T1000 (cell line): Measurements from ENCODE around the gene APEX1.
"Not testable (repeated sequence)": the region's sequence is repeated elsewhere in the genome, so short reads cannot be mapped to it uniquely, and the experiment has no call there.

Experiments used
- DNase-seq: peaks from one replicate; lab custom pipeline; 2025; ENCODE audit warnings: mixed read lengths; lab: John Stamatoyannopoulos, UW

Gene APEX1

DNA sequence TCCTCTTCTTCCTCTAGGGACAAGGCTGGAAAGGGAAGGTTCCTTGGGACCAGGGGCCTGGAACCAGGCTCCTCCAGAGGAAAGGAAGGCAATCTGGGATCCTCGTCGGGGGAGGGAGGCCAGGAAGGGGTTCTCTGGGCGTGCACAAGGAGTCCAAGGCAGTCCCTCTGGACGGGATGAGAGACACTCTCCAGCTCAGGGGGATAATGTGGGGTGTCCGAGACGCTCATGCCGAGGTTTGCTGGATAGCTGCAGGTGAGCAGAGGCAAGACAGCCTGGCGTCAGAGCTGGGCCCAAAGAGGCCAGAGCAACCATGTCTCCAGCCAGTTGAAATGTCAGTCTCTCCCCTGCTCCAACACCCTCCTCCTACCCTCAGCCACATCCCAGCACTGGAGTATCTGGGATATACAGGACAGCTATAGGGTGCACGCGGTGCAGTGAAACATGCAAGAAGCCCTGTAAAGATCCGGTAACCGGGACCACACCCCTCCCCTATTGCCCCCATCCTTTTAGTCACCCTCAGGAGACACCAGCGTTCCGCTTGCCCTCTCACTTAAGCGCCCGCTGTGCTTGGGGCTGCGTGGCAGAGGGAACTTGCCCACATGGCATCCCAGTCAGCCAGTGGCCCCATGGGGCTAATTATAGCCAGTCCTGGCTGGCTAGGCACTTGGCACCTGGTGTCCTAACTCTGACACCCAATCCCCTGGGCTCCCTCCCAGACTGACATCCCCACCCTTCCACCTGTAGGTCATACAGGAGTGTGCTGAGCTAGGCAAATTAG lies 19.3 kb upstream of the APEX1 start, which contains the start of gene KLHL33:
KLHL33 (minus strand) TSS at position 585 of the 781 bp plus-strand sequence; CDS start at position 230, 355 bp downstream.
- no peak for DNase-seq

DNA sequence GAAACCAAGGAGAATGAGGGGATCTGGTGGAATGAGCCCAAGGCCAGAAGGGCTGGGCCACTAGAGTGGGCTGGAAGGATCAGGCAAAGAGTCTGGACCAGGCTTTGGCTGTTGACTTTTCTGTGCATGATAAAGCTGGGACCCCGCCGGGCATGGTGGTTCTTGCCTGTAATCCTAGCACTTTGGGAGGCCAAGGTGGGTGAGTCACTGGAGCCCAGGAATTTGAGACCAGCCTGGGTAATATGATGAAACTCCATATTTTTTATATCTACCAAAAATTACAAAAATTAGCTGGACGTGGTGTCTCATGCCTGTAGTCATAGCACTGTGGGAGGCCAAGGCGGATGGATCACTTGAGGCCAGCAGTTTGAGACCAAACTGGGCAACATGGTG lies 18.7 kb upstream of the APEX1 start:
- peak; percentile 24 for DNase-seq

DNA sequence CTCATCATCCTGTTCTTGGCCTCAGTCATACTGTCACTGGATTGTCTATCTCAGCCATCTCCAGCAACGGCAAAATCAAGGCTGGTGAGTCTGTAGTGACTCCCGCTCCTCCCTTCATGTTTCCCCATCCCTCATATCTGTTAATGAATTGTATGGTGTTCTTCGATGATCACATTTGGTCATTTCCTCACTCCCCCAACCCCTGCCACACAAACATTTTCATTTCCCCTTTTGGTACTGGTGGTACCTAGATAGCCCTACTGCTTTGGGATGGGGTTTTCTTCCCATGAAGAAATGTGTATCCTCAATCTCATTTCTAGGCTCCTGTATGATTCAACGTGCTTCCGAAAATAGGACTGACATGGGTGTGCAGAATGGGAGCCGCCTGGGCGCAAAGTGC lies 16.4 kb upstream of the APEX1 start:
- no peak for DNase-seq

DNA sequence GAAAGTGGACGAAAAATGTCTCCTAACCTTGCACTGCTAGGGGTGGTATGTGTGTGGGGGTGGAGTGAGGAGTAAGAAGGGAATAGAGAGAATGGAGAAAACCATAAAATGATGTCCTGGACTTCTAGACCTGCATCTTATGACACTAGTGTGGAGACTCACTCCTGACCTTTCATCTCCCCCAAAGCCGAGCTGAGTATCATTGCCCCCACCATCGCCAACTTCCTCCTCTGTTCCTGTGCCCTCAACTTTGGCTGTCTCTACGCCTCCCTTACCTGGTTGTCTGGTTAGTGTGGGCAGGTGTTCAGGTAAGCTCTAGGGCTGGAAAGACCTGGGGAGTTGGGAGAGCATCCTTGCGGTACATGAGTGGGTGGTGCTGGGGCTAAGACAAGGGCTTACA lies 14.6 kb upstream of the APEX1 start:
- DNase-seq = no peak

DNA sequence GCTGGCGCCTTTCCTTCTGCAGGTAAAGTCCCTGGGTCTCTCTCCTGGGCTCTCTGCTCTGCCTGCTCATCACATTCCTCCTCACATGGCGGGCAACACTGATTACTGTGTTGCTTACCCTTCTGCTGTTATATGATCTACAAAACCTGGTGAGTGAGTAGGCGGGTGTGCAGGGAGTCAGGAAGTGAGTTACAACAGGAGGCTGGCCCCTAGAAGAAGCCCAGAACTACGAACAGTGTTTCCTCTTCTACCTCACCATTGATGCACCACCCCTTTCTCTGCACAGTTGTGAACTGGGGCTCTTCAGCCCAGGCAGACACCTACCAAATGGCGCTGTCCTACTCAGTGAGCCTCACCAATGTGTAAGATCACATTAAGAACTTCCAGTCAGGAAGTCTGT lies 14.1 kb upstream of the APEX1 start:
- no peak for DNase-seq

DNA sequence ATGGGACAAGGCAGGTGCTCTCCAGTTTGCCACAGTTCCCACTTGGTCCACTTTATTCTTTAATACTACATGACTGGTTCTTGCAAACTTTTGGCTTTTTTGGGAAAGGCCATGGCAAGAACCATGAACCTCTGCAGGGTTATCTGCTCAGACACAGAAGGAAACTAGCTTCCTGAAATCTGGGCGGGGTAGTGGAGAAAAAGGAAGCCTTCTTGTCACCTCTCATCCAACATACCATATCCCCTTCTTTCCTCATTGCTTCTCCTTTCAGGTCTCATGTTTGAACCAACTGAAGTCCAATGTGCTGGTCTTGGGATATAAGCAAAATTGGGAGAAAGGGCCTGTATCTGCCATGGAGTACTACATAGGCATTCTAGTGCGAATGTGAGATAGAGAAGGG lies 13.6 kb upstream of the APEX1 start:
- DNase-seq = no peak

DNA sequence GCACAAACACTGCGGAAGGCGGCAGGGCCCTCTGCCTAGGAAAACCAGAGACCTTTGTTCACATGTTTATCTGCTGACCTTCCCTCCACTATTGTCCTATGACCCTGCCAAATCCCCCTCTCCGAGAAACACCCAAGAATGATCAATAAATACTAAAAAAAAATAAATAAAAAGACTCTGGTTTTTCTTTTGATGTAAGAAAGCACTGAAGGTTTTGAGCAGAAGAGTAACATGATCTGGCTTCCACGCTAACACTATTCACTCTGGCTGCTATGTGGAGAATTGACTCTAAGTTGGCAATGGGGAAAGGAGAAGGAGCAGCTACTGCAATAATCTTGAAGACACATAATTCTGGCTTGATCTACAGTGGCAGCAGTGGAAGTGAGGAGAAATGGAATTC lies 11.4 kb upstream of the APEX1 start:
- DNase-seq = not testable (repeated sequence)

DNA sequence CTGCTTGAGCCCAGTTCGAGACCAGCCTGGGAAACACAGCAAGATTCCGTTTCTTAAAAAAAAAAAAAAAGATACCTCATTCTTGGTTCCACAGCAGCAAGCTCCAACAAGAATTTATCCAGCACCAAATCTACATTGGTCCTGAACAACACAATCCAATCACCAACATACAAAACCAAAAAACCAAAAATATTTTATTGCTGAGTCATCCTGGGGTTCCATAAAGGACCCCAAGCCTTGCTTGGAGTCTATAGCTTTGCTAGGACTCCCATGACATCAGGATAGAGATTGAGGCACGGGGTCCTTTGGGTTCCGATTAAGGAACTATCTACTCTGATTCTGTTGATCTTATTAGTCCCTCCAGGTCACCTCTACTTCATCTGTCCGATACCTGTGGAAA lies 8.1 kb upstream of the APEX1 start:
- DNase-seq = no peak

DNA sequence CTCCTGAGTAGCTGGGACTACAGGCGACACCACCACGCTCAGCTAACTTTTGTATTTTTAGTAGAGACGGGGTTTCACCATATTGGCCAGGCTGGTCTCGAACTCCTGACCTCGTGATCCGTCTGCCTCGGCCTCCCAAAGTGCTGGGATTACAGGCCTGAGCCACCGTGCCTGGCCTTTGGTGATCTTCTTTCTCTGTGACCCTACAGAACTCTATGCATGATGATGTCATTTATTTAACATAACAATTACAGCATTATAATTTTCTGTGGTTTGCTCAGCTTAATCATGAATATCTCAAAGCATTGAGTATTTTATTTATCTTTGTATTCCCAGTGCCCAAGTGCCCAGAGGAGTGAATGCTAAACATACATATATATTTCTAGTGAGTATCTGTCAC lies 2.2 kb upstream of the APEX1 start:
- DNase-seq = not testable (repeated sequence)

DNA sequence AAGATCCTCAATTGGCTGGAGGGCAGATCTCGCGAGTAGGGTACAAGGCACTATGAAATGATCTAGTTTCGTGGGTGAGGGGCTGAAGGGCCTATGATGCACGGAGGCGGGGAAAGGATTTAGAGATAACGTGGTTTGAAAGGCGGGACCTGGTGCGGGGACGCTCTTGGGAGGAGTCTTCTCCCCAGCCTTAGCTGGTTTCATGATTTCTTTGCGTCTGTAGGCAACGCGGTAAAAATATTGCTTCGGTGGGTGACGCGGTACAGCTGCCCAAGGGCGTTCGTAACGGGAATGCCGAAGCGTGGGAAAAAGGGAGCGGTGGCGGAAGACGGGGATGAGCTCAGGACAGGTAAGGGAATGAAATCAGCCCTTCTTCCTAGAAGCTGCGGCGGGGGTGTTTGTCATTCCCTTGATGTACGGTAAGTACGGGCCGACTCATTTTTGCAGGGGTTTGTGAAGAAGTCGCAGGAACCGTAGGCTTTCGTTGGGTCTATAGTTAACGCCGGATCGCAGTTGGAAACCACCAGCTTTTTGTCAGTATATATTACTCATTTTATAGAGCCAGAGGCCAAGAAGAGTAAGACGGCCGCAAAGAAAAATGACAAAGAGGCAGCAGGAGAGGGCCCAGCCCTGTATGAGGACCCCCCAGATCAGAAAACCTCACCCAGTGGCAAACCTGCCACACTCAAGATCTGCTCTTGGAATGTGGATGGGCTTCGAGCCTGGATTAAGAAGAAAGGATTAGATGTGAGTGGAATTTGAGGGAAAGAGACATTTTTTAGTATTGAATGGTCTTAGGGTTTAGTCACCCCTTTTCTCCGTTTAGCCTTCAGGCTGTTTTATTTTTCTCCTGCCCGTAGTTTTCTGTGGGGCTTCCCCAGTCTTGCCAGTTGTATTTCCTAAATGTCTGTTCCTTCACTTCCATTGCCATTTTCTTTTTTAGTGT lies 602 bp downstream of the APEX1 start:
- DNase-seq = no peak

DNA sequence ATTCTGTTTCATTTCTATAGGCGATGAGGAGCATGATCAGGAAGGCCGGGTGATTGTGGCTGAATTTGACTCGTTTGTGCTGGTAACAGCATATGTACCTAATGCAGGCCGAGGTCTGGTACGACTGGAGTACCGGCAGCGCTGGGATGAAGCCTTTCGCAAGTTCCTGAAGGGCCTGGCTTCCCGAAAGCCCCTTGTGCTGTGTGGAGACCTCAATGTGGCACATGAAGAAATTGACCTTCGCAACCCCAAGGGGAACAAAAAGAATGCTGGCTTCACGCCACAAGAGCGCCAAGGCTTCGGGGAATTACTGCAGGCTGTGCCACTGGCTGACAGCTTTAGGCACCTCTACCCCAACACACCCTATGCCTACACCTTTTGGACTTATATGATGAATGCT lies 1.9 kb downstream of the APEX1 start:
- DNase-seq = no peak

DNA sequence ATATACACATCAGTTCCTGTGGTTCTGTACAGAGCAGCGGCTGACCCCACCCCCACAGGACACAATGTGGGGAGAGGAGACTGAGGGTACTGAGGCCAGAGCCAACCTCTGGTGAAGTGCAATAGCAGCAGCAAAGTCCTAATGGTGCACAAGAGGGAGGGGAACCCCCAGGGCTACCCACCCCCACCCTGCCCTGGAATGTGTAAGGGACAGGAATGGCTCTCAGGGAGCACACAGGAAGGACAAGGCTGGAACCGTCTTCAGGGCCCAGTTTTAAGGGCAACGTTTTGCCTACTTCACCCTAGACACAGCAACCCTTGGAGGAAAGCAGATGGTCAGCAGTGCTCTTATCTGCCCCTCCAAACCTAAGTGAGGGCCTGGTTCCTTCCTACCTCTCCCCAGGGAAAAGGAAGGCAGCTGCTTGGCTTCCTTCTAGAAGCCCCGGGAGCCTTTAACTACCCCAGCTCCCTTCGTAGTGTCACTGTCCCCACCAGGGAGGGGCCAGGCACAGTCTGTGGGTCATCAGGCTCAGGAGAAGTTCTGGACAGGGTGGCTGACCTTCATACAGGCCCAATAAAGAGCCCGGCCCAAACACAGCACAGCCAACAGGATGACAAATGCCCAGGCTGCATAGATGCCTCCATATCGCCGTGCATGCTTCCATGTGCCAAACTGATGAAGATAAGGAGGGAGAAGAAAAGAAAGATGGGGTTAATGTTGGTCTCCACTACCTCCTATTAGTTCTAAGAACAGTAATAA lies 3.2 kb downstream of the APEX1 start:
- DNase-seq = no peak

DNA sequence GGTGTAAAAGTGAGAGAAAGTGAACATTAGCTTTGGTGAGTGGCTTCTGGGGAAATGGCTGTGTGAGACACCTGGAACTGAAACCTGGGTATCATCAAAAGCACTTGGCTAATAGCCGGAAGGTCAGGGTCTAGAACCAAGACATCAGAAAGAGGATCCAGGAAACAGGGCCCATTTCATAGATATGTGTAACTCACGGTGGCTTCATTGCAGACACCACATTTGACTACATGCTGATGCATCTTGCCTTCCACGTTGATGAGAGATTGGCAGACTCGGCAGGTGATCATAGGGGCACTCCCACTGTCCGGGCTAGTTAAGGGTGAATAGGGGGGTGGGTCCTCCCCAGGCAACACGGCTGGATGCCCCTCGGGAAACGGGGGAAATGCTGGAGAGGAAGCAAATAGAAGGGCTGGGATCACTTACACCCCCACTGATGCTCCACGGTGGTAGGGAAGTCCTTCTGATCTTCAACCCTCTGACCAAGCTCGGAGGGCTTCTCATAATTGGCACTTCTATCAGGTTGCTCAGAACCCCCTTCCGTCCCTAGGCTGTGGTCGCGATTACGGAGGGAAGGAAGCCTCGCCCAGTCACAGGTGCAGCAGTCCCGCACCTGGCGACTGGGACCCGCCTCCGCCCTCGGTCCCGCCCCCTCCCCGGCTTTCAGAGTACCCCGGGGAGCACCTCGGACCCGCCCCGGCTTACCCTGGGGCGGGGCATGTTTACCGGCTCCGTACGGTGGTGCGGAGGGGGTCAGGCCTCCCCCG lies 5.6 kb downstream of the APEX1 start:
- no peak for DNase-seq

DNA sequence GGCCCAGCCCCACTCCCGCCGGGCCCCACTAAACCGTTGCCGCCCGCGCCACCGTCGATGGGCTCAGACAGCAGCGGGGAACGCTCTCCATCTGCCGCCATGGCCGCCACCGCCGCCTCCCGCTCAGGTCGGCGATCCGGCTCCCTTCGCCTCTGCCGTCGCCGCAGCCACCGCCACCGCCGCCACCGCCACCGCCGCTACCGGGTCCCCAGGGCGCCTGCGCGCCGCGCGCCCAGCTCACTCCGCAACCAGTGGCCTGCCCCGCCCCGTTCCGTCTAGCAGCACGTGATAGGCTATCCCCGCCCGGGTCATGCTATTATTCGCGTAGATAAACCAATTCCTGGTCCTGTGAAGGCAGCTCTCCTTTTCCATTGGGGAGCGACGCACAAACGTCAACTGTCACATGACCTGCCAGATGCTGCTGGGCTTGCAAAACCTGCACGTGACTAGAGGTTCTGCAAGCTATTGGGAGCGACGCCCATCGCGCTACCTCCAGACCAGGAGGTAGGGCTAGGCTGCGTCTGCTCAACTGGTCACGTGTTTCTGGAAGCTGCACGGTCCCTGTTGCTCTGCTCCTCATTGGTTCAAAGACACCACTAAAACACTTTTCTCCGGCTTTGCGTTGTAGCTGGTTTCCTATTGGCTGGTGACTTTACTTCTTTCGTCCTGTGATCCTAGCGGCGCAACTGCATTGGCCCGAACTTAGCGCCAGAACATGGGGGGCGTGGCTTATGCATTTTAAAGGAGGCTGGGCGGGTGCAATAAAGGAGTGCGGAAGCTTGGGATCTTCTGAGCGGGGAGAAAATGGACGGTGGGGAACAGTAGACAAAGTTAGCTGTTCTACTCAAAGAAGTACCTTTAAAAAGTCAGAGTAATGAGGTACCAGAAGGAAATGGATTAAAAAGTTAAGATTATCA lies 6.5 kb downstream of the APEX1 start, which contains the start of gene PIP4P1:
PIP4P1 (minus strand) TSS at position 210 of the 917 bp plus-strand sequence; CDS start at position 101, 109 bp downstream.
- peak; percentile 98 for DNase-seq

DNA sequence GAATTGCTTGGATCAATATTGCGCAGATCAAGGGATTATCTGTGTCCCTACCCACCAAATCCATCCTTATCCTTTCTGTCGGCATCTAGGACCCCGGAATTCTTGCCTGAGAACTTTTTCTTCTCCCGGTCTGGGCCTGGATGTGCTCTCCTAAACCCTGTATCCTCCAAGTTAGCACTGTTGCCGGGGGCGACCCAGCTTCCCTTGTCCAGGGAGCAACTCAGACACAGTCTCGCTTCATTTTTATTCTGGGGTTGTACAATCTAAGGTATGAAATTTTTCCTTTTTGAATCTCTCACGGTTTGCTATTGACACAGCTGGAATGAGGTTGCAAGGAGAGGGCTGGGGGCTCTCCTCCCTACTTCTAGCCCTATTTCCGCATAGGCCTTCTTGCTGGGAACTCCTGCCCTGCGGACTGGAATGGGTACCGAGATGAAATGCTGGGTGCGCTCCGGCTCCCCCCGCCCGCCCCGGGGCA lies 13.8 kb downstream of the APEX1 start:
- no peak for DNase-seq

DNA sequence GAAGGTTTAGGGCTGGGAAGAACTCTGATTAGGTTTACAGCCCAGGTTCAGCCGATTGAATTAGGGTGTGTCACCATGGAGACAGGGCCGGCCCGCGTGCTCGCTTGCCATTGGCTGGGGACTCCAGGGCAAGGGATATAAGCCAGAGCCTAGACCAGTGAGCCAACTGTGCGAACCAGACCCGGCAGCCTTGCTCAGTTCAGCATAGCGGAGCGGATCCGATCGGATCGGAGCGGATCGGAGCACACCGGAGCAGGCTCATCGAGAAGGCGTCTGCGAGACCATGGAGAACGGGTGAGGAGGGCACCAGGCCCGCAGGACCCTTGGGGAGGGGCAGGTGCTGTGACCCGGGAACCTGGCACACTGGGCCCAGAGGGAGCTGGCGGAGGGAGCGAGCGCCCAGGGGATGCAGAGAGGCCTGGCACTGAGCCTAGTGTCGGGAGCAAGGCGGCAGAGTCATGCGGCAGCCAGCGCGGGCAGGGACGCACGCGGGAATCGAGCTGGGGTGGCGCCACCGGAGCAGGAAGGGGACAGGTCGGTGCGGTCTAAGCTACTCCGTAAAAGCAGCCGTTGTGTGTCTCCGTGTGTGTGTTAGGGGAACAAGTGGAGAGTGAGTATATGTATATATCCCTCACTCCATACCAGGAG lies 14.3 kb downstream of the APEX1 start, which contains the start of gene PNP:
PNP (plus strand) TSS at position 165 of the 648 bp plus-strand sequence; CDS start at position 284, 119 bp downstream.
- peak; percentile 83 for DNase-seq

DNA sequence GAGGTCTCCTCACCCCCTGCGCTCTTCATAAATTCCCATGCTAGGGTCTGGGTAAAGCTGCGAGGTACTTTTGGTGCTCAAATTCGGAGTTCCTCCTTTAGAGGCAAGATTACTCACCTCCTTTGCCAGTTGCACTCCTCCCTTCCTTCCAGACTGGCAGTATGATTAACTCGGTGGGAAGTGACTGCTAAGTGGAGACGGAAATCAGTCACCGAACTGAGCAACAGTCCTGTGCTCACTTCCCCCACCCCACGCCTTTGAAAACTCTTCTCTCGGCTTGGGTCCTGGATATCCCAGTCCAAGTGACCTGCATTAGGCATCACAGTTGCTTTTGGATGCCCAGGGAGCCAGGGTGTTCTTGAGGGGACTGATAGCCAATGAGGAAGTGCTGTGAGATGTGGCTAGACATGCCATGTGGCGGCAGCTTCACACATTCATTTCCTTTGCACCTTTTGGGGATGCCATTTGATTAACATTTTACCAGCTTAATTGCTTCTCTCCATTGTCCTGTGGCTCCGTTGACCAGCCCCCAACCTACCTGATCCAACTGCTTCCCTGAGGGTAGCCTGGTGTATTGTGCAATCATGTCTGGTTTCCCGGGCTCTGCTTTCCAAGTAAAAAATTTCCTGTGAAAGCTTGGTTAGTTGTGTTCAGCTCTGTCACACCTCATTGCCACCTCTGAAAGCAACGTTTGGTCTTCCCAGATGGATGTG lies 15.0 kb downstream of the APEX1 start:
- DNase-seq = no peak

DNA sequence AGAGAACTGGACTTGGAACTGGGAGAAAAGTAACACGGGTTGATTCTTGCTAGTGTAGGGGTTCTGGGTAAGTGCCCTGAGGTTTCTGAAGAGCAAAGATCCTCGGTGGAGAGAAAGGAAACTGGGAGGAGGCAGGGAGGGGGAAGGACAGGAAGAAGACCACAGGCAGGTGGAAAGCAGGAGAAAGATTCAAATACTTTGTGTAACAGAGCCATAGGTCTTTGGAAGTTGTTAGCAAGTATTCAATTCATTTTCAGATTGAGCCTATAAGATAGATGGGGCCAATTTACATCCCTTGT lies 15.5 kb downstream of the APEX1 start:
- no peak for DNase-seq
